SU-DHL-6 (cell line): ENCODE measurements around the gene POU6F2.

Source experiments
- H2AFZ ChIP-seq: fragments of 200-600 bp; sonication (generic); 2 replicates; pipeline ENCODE4 v1.6.1; 2014; ENCODE audit warnings: low read depth, mild to moderate bottlenecking, moderate library complexity, mixed read lengths, antibody characterized with exemption, low read length; ENCODE audit not compliant: severe bottlenecking
- H3F3A ChIP-seq: fragments of 200-600 bp; shearing (Covaris generic); 2 replicates; pipeline ENCODE4 v1.6.0; 2016; ENCODE audit warnings: antibody characterized with exemption, mild to moderate bottlenecking; ENCODE audit not compliant: insufficient read depth
- H3K27ac ChIP-seq: fragments of 200-600 bp; sonication (generic); 2 replicates; pipeline ENCODE4 v1.5.1; 2016; ENCODE audit warnings: low read depth, mild to moderate bottlenecking, low read length, moderate library complexity, mixed read lengths
- H3K27me3 ChIP-seq: fragments of 200-600 bp; sonication (generic), shearing (Covaris generic); 2 replicates; pipeline ENCODE4 v1.6.0; 2014; ENCODE audit warnings: mild to moderate bottlenecking, low read length
- H3K36me3 ChIP-seq: fragments of 200-600 bp; sonication (generic); 2 replicates; pipeline ENCODE4 v1.6.1; 2014; ENCODE audit warnings: mild to moderate bottlenecking, low read length, mixed read lengths
- H3K4me2 ChIP-seq: fragments of 300-600, 200-600 bp; shearing (Covaris generic), sonication (generic); 2 replicates; pipeline ENCODE4 v1.6.0; 2014; ENCODE audit warnings: low read length, low read depth, mild to moderate bottlenecking; ENCODE audit not compliant: poor library complexity, severe bottlenecking
- H3K4me3 ChIP-seq: fragments of 200-600 bp; sonication (generic); 2 replicates; pipeline ENCODE4 v1.5.1; 2014; ENCODE audit warnings: antibody characterized with exemption, low read length, mild to moderate bottlenecking, mixed read lengths; ENCODE audit not compliant: insufficient read depth, poor library complexity, severe bottlenecking
- H3K79me2 ChIP-seq: fragments of 200-600 bp; sonication (generic); 2 replicates; pipeline ENCODE4 v1.6.1; 2014; ENCODE audit warnings: mild to moderate bottlenecking, low read length, moderate library complexity; ENCODE audit not compliant: insufficient read depth
- H3K9ac ChIP-seq: fragments of 200-600 bp; sonication (generic); 2 replicates; pipeline ENCODE4 v1.7.0; 2014; ENCODE audit warnings: mild to moderate bottlenecking, low read length
- H3K9me2 ChIP-seq: fragments of 200-600 bp; sonication (generic); replicated peaks from 2 replicates; pipeline ENCODE4 v1.6.1; 2014; ENCODE audit warnings: low read length; ENCODE audit not compliant: insufficient read depth
- H3K9me3 ChIP-seq: fragments of 200-600 bp; sonication (generic); 2 replicates; pipeline ENCODE4 v1.6.1; 2014; ENCODE audit warnings: low read length, mixed read lengths; ENCODE audit not compliant: insufficient read depth
- H4K20me1 ChIP-seq: fragments of 200-600 bp; sonication (generic); 2 replicates; pipeline ENCODE4 v1.6.1; 2014; ENCODE audit warnings: low read depth, mild to moderate bottlenecking, antibody characterized with exemption, low read length, moderate library complexity, mixed read lengths
- CTCF ChIP-seq: fragments of 200-600 bp; sonication (generic); IDR thresholded peaks from one replicate; pipeline ENCODE4 v1.5.1; 2017; ENCODE audit warnings: antibody characterized with exemption, mild to moderate bottlenecking, low read length, moderate library complexity; ENCODE audit not compliant: insufficient read depth, poor library complexity, severe bottlenecking
- EZH2phosphoT487 ChIP-seq: fragments of 200-600 bp; sonication (generic), shearing (Covaris generic); conservative IDR thresholded peaks from 2 replicates; pipeline ENCODE4 v1.6.1; 2018; ENCODE audit warnings: mild to moderate bottlenecking, antibody characterized with exemption, low read length, moderate library complexity, mixed read lengths

The POU6F2 gene

GRCh38 chr7:39446546-39446945, 468.8 kb downstream of the POU6F2 start:
- no peak overlapping the region for H2AFZ ChIP-seq
- no peaks in the 10 kb centered on the region for H3K9me2 ChIP-seq
- no peak overlapping the region for H3K4me3 ChIP-seq
- no peaks in the 10 kb centered on the region for H3K27me3 ChIP-seq
- no peak overlapping the region for H3K4me2 ChIP-seq
- no peaks in the 10 kb centered on the region for H3F3A ChIP-seq
- TF ChIP-seq CTCF: no peak
- TF ChIP-seq EZH2phosphoT487: no peak
- H4K20me1 ChIP-seq: no peaks in the 10 kb centered on the region
- H3K9me3 ChIP-seq: no peaks in the 10 kb centered on the region
- H3K27ac ChIP-seq: no peak overlapping the region
- H3K36me3 ChIP-seq: no peaks in the 10 kb centered on the region
- H3K9ac ChIP-seq: no peak overlapping the region
- H3K79me2 ChIP-seq: no peaks in the 10 kb centered on the region

DNA sequence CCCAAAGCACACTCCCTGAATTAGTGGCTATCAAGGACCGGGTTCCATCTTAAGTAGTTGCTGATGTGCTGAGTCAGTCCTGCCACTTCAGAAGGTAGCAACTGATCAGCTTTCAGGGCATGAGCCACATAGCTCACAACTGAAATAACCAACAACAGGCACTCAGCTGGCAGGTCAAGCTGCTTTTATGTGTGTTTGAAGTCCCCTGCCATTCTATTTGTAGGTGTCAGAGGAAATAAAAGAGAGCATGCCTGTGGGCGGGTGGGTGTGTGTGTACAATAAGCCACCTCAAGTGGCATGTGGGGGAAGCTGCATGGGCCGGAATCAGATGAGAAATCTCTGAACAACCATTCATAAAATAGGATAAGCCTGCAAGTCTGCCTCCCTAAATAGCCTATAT, 474.2 kb downstream of the POU6F2 start:
- no peaks in the 10 kb centered on the region for H3K9me2 ChIP-seq

DNA sequence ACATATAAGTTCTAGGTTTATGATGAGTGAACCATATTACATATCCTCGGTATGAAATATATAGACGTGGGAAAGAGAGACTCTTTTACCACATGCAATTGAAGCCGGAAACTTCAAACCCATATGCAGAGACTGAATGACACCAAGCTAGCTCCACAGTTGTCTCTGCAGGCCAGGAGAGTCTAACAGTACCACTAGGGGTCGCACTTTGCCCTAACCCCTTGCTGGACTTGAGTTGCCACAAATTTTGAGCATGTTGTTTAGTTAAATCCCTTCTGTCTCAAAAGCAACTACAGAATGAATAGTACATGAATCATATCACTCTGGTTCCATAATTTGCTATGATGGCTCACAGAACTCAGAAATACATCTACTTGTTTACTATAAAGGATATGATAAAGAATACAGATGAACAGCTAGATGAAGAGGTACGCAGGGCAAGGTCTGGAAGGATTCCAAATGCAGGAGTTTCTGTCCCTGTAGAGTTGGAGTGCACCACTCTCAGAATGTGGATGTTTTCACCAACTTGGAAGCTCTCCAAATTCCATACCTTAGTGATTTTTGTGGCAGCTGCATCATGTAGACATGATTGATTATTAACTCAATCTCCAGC, 476.1 kb downstream of the POU6F2 start:
- no peak overlapping the region for H2AFZ ChIP-seq
- no peaks in the 10 kb centered on the region for H4K20me1 ChIP-seq
- H3K36me3 ChIP-seq: no peaks in the 10 kb centered on the region
- peaks cover 2% of the 10 kb centered on the region; the same call in 1 of the 2 replicates for H3K27me3 ChIP-seq
- no peak overlapping the region for H3K4me2 ChIP-seq
- no peaks in the 10 kb centered on the region for H3K9me2 ChIP-seq
- H3K79me2 ChIP-seq: no peaks in the 10 kb centered on the region
- no peak overlapping the region for H3K9ac ChIP-seq
- H3K27ac ChIP-seq: no peak overlapping the region
- TF ChIP-seq EZH2phosphoT487 (no peak), CTCF (peak; percentile 96)
- H3K9me3 ChIP-seq: no peaks in the 10 kb centered on the region
- H3K4me3 ChIP-seq: no peak overlapping the region
- no peaks in the 10 kb centered on the region for H3F3A ChIP-seq

More for the DNA sequence above, 474.2 kb downstream of the POU6F2 start:
- no peak overlapping the region for H2AFZ ChIP-seq
- H3K36me3 ChIP-seq: no peaks in the 10 kb centered on the region
- H3K27ac ChIP-seq: no peak overlapping the region
- H4K20me1 ChIP-seq: no peaks in the 10 kb centered on the region
- no peak overlapping the region for H3K4me2 ChIP-seq
- no peak overlapping the region for H3K4me3 ChIP-seq
- no peak overlapping the region for H3K9ac ChIP-seq
- no peaks in the 10 kb centered on the region for H3K79me2 ChIP-seq
- TF ChIP-seq EZH2phosphoT487: no peak
- no peak for TF ChIP-seq CTCF
- H3K27me3 ChIP-seq: peaks cover 2% of the 10 kb centered on the region; the same call in 1 of the 2 replicates
- no peaks in the 10 kb centered on the region for H3K9me3 ChIP-seq
- no peaks in the 10 kb centered on the region for H3F3A ChIP-seq
